Activated T-helper 2 cell treated with anti-CD3 and anti-CD28 coated beads, Interferon-gamma antibody, Interleukin-2, Interleukin-4, amounts not matched to agents 10 μg/mL and 5 μg/mL and 100 μg/mL, durations not matched to agents 14 hours and 24 hours and 36 hours (primary cell): ENCODE data around the gene FOS. TPM values are rescaled to one million over a fixed set of nuclear protein-coding genes. Genes with fewer than 3 reads are reported as not detected.
"Not testable (repeated sequence)": the region's sequence is repeated elsewhere in the genome, so short reads cannot be mapped to it uniquely, and the experiment has no call there.

ENCODE experiments used
- DNase-seq: peaks from one replicate; pipeline ENCODE4 v3.0.0; 2021; ENCODE audit warnings: low spot score
- H3K27ac Mint-ChIP-seq: one replicate; pipeline ENCODE4 v1.8.0; 2021; ENCODE audit warnings: mixed read lengths
- H3K27me3 Mint-ChIP-seq: one replicate; pipeline ENCODE4 v1.8.0; 2021; ENCODE audit warnings: low read depth, mixed read lengths
- H3K36me3 Mint-ChIP-seq: one replicate; pipeline ENCODE4 v1.8.0; 2021; ENCODE audit warnings: low read depth, mixed read lengths
- H3K4me1 Mint-ChIP-seq: one replicate; pipeline ENCODE4 v1.8.0; 2021; ENCODE audit warnings: low read depth, mixed read lengths
- H3K4me3 Mint-ChIP-seq: one replicate; pipeline ENCODE4 v1.8.0; 2021; ENCODE audit warnings: low read depth, mild to moderate bottlenecking, moderate library complexity, mixed read lengths
- H3K9me3 Mint-ChIP-seq: one replicate; pipeline ENCODE4 v1.8.0; 2021; ENCODE audit warnings: mixed read lengths
- intact Hi-C: fragments of 100-400 bp; cut with micrococcal nuclease; formaldehyde crosslinking; loops from one replicate; pipeline ENCODE4 v1.15.1; 2023
- total RNA-seq: library from RNA; stranded (reverse); gene quantifications from 2 replicates; pipeline ENCODE4 v1.2.3, GENCODE V29; 2022

Gene FOS
- total RNA-seq, 1 donor from 2014 or later, result 24.7 TPM

DNA sequence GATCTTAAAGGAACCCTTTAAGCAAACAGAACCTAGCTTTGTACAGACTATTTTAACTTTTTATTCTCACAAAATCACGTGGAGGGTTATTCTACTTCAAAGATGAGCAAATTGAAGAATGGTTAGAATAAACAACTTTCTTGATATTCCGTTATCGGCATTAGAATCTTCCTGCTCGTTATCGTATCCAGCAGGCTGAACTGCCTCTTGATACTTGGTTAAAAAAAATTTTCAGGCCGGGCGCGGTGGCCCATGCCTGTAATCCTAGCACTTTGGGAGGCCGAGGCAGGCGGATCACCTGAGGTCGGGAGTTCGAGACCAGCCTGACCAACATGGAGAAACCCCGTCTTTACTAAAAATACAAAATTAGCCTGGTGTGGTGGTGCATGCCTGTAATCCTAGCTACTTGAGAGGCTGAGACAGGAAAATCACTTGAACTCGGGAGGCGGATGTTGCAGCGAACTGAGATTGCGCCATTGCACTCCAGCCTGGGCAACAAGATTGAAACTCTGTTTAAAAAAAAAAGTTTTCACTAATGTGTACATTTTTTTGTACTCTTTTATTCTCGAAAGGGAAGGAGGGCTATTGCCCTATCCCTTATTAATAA, 4.0 kb downstream of the FOS start:
- DNase-seq, H3K9me3 Mint-ChIP-seq, H3K27ac Mint-ChIP-seq, intact Hi-C loops, H3K4me3 Mint-ChIP-seq: not testable (repeated sequence)
- peaks cover 43% of the 10 kb centered on the region for H3K27me3 Mint-ChIP-seq
- H3K36me3 Mint-ChIP-seq, result peaks cover 41% of the 10 kb centered on the region
- H3K4me1 Mint-ChIP-seq, result peaks cover 20% of the 10 kb centered on the region

DNA sequence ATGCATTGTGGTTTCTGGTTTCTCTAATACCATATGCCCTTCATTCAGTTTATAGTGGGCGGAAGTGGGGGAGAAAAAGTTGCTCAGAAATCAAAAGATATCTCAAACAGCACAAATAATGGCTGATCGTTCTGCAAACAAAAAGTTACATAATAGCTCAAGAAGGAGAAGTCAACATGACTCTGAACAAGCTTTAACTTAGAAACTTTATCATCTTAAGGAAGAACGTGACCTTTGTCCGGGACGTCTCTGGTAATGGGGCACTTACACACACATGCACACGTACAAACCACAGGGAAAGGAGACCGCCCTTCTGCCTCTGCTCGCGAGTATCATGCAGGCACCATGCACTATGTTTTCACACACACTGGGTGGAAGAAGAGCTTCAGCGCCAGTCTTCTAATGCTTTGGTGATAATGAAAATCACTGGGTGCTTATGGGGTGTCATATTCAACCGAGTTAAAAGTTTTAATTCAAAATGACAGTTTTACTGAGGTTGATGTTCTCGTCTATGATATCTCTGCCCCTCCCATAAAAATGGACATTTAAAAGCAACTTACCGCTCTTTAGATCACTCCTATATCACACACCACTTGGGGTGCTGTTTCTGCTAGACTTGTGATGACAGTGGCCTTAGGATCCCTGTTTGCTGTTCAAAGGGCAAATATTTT, 4.7 kb downstream of the FOS start:
- H3K9me3 Mint-ChIP-seq, result no peaks in the 10 kb centered on the region
- no peak overlapping the region for H3K4me3 Mint-ChIP-seq
- peaks cover 41% of the 10 kb centered on the region for H3K36me3 Mint-ChIP-seq
- intact Hi-C loops, result no loop called here
- no peak overlapping the region for H3K27ac Mint-ChIP-seq
- peaks cover 40% of the 10 kb centered on the region for H3K27me3 Mint-ChIP-seq
- peaks cover 15% of the 10 kb centered on the region for H3K4me1 Mint-ChIP-seq
- no peak for DNase-seq

DNA sequence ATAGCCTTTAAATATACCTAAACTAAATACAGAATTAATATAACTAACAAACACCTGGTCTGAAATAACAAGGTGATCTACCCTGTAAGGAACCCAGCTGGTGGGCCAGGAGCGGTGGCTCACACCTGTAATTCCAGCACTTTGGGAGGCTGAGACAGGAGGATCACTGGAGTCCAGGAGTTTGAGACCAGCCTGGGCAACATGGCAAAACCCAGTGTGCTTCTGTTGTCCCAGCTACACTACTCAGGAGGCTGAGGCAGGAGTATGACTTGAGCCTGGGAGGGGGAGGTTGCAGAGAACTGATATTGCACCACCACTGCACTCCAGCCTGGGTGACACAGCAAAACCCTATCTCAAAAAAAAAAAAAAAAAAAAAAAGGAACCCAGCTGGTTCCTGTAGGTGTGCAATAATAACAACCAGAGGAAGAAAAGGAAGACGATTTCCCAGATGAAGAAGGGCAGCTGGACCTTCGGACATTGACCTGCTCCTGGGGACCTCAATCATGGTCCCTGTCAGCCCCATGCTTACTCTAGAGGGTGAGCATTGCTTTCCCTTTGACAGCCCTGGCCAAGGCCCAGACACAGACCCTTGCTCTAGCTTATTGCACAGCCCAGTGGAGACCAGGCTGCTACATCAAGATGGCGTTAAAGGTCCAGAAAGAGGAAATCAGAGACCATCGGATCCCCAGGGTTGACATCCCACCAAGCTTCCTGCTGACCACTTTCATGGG, 5.4 kb downstream of the FOS start:
- H3K9me3 Mint-ChIP-seq, result no peaks in the 10 kb centered on the region
- DNase-seq, result no peak
- no peak overlapping the region for H3K27ac Mint-ChIP-seq
- peaks cover 42% of the 10 kb centered on the region for H3K27me3 Mint-ChIP-seq
- peaks cover 15% of the 10 kb centered on the region for H3K4me1 Mint-ChIP-seq
- intact Hi-C loops, result no loop called here
- peaks cover 41% of the 10 kb centered on the region for H3K36me3 Mint-ChIP-seq
- H3K4me3 Mint-ChIP-seq, result no peak overlapping the region

DNA sequence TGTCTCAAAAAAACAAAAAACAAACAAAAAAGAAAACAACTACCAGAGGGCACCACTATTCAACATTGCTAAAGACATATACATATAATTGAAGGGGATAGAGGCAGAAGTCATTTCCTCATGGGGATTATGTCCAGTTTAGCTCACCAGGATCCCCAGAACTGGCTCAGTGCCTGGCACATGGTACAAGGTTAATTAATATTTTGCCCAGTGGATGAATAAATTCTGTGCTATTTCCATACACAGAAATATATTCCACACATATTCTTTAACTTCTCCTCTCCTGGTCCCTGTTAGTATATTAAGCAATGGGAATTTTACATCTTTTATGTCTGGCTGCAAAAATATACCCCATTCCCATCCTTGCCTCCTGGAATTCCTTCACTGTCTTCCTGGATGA, 6.7 kb downstream of the FOS start:
- no peaks in the 10 kb centered on the region for H3K9me3 Mint-ChIP-seq
- peaks cover 28% of the 10 kb centered on the region for H3K36me3 Mint-ChIP-seq
- no peak overlapping the region for H3K27ac Mint-ChIP-seq
- peaks cover 48% of the 10 kb centered on the region for H3K27me3 Mint-ChIP-seq
- intact Hi-C loops, result no loop called here
- DNase-seq, result no peak
- H3K4me1 Mint-ChIP-seq, result peaks cover 14% of the 10 kb centered on the region
- no peak overlapping the region for H3K4me3 Mint-ChIP-seq

DNA sequence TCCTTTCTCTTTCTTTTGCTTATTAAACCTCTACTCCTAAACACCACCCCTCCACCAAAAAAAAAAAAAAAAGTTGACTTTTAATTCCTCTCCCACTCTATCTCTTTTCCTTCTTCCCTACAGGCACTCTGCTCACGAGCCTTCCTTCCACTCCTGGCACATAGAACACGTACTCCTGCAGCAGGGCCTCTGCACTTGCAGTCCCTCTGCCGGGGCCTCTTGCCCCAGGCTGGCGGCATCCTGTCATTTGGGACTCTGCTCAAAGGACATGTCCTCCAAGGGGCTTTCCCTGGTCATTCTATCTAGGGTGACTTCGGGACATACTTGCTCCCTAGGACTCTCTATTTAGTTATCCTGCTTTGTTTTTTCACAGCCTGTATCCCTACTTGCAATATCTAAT, 7.7 kb downstream of the FOS start:
- Mint-ChIP-seq H3K27me3 (peaks cover 54% of the 10 kb centered on the region), H3K4me1 (peaks cover 11% of the 10 kb centered on the region), H3K27ac (no peak overlapping the region), H3K36me3 (peaks cover 18% of the 10 kb centered on the region), H3K4me3 (no peak overlapping the region), H3K9me3 (no peaks in the 10 kb centered on the region)
- intact Hi-C loops, result no loop called here
- no peak for DNase-seq

DNA sequence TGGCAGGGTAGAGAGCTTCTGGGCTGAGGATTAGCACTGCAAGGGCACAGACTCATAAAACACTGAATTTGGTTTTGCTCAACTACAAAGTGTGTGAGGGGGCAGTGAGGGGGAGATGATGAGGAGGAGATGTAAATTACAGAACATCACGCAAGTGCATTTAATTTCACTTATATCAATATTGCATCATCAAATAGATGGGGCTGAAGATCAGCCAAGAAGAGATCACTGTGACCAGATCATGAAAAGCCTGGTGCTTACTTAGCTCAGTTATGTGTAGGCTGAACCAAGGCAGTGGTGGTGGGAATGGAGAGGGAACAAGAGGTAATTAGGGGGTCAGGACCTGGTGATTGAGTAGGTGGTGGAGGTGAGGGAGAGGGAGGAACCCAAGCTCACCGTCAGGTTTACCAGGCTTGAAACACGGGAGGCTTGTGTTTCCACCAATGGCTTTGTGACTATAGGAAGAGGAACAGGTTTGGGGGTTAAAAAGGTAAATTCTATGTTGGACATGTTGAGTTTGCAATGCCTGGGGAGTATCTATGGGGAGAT, 11.3 kb downstream of the FOS start:
- peaks cover 43% of the 10 kb centered on the region for H3K27me3 Mint-ChIP-seq
- intact Hi-C loops, result no loop called here
- no peak overlapping the region for H3K27ac Mint-ChIP-seq
- peaks cover 16% of the 10 kb centered on the region for H3K4me1 Mint-ChIP-seq
- H3K4me3 Mint-ChIP-seq, result no peak overlapping the region
- H3K36me3 Mint-ChIP-seq, result no peaks in the 10 kb centered on the region
- no peaks in the 10 kb centered on the region for H3K9me3 Mint-ChIP-seq
- no peak for DNase-seq

DNA sequence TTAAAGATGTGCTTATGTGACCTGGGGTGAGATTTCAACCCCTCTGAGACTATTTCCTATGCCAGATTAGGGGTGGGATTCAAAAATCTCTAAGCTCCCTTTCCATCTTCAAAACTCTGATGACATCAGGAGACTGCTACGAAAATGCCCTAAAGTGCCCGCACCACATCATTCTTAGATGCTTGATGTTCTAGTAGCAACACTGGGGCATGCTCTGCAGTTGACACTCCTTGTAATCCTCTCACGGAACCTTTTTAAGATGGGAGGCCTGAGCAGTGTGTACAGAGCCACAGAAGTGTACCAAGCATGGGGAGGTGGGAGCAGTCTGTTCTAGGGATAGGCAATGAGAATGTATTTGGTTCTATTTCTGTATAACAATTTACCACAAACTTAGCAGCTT, 12.2 kb downstream of the FOS start:
- no peak overlapping the region for H3K27ac Mint-ChIP-seq
- intact Hi-C loops, result no loop called here
- H3K27me3 Mint-ChIP-seq, result peaks cover 35% of the 10 kb centered on the region
- no peaks in the 10 kb centered on the region for H3K36me3 Mint-ChIP-seq
- no peak for DNase-seq
- no peak overlapping the region for H3K4me3 Mint-ChIP-seq
- no peaks in the 10 kb centered on the region for H3K9me3 Mint-ChIP-seq
- peaks cover 20% of the 10 kb centered on the region for H3K4me1 Mint-ChIP-seq

DNA sequence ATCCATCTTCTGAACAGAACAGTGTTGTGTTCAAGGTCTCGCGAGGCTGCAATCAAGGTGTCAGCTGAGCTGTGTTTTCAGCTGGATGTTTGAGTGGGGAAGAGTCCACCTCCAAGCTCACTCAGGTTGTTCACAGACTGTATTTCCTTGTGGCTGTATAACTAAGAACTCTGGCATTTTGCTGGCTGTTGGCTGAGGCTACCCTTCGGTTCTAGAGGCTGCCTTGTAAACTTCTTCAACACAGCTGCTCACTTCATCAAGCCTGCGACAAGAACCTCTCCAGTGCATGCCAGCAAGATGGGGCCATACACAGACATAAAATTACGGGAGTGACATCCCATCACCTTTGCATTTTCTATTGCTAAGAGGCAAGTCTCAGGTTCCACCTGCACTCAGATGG, 12.7 kb downstream of the FOS start:
- H3K36me3 Mint-ChIP-seq, result no peaks in the 10 kb centered on the region

DNA sequence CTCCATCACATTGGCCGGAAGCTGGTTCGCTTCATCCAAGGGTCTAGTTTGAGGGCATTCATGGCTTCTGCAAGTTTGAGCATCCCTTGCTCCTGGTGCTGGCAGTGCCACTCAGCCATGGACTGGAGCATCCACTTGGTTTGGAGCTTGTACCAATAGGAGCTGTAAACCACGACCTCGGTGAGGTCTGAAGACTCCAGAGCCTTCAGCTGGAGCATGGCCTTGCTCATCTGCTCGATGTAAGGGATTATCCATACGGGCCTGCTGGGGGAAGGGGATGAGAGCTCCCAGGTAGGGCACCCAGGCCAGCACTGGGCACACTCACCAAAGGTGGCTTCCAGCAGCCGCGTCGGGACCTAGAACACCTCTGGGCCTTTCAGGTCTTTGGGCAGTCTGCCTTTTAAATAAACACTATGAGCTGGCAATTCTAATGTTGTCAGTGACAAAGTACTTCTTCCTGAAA, 13.5 kb downstream of the FOS start:
- Mint-ChIP-seq H3K27ac (no peak overlapping the region), H3K4me3 (no peak overlapping the region), H3K27me3 (peaks cover 26% of the 10 kb centered on the region), H3K9me3 (no peaks in the 10 kb centered on the region), H3K36me3 (no peaks in the 10 kb centered on the region), H3K4me1 (peaks cover 27% of the 10 kb centered on the region)
- DNase-seq, result no peak
- intact Hi-C loops, result no loop called here

More for the DNA sequence above, 12.7 kb downstream of the FOS start:
- H3K9me3 Mint-ChIP-seq, result no peaks in the 10 kb centered on the region
- H3K27ac Mint-ChIP-seq, result no peak overlapping the region
- peaks cover 25% of the 10 kb centered on the region for H3K4me1 Mint-ChIP-seq
- DNase-seq, result no peak
- intact Hi-C loops, result no loop called here
- H3K4me3 Mint-ChIP-seq, result no peak overlapping the region
- peaks cover 33% of the 10 kb centered on the region for H3K27me3 Mint-ChIP-seq

DNA sequence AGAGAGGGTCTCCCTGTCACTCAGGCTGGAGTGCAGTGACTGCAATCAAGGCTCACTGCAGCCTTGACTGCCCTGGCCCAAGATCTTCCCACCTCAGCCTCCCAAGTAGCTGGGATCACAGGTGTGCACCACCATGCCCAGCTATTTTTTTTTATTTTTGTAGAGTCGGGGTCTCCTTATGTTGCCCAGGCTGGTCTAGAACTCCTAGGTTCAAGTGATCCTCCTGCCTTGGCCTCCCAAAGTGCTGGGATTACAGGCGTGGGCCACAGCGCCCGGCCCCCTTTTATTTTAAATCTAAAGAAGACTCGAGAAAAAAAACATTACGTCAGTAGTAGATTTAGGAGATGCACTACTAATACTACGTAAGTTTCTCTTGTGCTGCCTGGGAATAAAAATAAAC, 14.3 kb downstream of the FOS start:
- Mint-ChIP-seq H3K36me3 (no peaks in the 10 kb centered on the region), H3K9me3 (no peaks in the 10 kb centered on the region), H3K4me3 (no peak overlapping the region), H3K4me1 (peaks cover 27% of the 10 kb centered on the region), H3K27ac (peak overlapping the region; percentile 17), H3K27me3 (peaks cover 22% of the 10 kb centered on the region)
- DNase-seq, result no peak
- intact Hi-C loops, result no loop called here

DNA sequence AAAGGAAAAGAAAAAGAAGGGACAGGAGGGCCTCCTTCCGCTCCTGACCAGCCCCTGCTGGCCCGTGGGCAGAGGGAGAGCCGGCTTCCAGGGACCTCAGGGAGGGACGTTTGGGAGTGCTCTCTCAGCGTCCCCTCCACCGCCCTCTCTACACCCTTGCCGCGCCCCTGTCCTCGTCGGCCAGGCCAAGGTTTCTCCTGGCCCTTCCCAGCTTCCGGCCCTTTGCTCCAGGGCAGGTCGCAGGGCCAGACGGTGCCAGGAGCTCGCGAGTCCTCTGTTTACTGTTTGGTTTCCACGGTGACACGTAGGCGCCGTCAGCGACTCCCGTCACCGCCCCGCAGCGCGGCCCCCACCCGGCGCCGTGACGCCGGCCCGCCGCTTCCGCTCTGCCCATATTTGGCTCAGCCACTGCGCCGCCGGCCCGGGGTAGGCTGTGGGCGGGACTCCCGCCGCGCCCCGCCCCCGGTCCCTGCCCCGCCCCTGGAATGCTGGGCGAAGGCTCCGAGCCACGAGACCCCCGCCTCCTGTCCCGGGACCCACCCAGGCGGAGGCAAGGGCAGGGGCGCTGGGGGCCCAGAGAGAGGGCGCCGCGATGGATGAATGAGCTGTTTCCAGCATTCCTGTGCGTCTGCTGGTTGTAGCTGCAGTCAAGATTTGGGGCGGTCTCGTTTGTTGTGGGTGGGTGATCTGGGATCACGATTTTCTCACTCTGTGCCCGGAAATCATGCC, 15.5 kb downstream of the FOS start:
- intact Hi-C loops, result loop anchor here (1.0 kb wide), 5 partner anchors 16 to 167 kb away; partner anchors contain the start of genes FOS, NEK9 and TMED10
- Mint-ChIP-seq H3K27ac (peak overlapping the region; percentile 91), H3K27me3 (peaks cover 20% of the 10 kb centered on the region), H3K36me3 (no peaks in the 10 kb centered on the region), H3K4me3 (peak overlapping the region; percentile 84), H3K9me3 (no peaks in the 10 kb centered on the region), H3K4me1 (peaks cover 27% of the 10 kb centered on the region)
- peak; percentile 90 for DNase-seq

DNA sequence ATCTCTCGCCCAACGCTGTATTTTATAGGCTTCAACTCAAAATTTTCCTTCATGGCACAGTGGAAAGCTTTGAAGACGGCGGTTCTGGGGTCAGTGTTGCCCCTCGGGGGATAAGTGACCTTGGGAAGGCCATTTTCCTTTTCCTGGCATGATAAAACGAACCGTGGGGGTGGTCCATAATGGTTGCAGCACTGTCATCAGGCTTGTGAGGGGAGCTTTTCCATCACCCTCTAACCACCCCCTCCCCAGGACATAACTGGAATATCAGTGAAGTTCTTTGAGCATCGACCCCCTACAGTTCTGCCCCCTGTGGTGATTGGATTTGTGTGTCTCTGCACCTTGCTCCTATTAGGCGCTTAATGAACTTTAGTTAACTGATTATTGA, 16.0 kb downstream of the FOS start:
- peaks cover 17% of the 10 kb centered on the region for H3K27me3 Mint-ChIP-seq
- no peak for DNase-seq
- H3K27ac Mint-ChIP-seq, result no peak overlapping the region

More for the DNA sequence above, 16.0 kb downstream of the FOS start:
- Mint-ChIP-seq H3K4me1 (peaks cover 24% of the 10 kb centered on the region), H3K4me3 (peak overlapping the region; percentile 84), H3K36me3 (no peaks in the 10 kb centered on the region), H3K9me3 (no peaks in the 10 kb centered on the region)
- intact Hi-C loops, result loop anchor here (1.0 kb wide), 5 partner anchors 16 to 167 kb away; partner anchors contain the start of genes FOS, NEK9 and TMED10
